PFSK-1 (cell line): ENCODE results near the gene DIP2B.

ENCODE experiments used
- FOXP2 ChIP-seq: optimal IDR thresholded peaks from 2 replicates; pipeline ENCODE3; 2011; ENCODE audit warnings: borderline replicate concordance, control low read depth, inconsistent platforms; ENCODE audit not compliant: insufficient read depth; ENCODE audit errors: extremely low read length, extremely low read depth
- POLR2AphosphoS5 ChIP-seq: IDR thresholded peaks from 2 replicates; pipeline ENCODE4 v1.6.1; 2012; ENCODE audit warnings: low read depth, mild to moderate bottlenecking, control low read depth, low read length, moderate library complexity
- SIN3A ChIP-seq: IDR thresholded peaks from 2 replicates; pipeline ENCODE4 v1.6.1; 2012; ENCODE audit warnings: mild to moderate bottlenecking, low read length, moderate library complexity, borderline replicate concordance; ENCODE audit not compliant: insufficient read depth
- TAF1 ChIP-seq: IDR thresholded peaks from 2 replicates; pipeline ENCODE4 v1.6.1; 2012; ENCODE audit warnings: low read length, control low read depth, borderline replicate concordance; ENCODE audit not compliant: insufficient read depth
- TF ChIP-seq, protein P1 (sequence below), 2 experiments: IDR thresholded peaks; 2 replicates each; pipeline versions ENCODE4 v1.6.1 to v1.8.0; 2011 to 2012; ENCODE audit warnings: low read depth in 2 of 2, low read length in 2 of 2, control low read depth in 1 of 2, inconsistent platforms in 1 of 2, mild to moderate bottlenecking in 1 of 2, moderate library complexity in 1 of 2; ENCODE audit not compliant: insufficient read depth in 1 of 2

Gene DIP2B

DNA sequence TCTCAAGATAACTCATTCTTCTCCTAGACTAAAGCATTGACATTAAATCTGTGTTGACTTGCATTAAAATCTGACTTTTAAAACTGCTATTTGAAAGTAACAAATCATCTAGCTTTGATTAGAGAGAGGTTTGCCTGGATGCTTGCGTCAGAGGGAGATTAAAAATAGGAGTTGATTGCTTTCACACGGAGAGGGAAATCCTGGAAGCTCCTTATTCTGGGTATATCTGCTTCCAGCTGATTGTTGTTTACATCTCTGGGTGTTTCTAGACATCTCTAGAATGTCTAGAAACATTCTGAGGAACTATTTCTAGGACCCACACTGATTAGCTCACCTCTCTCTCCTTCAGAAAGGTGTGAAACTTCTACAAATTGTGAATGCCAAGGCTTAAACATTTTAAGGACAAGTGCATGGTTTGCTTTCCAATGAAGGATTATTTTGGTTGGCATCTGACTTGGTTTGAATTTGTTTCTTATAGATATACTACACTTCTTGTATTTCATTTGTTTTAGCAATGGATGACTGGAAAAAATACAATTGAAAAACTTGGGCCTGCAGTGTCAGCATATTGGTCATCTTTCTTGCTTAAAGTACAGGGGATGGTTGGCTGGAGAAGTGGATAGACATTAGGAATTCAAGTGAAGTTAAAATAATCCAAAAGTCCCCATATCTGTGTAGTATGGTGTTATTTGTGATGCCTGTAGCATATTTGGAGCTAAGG, 2.1 kb downstream of the DIP2B start:
- TF ChIP-seq TAF1 = no peak

DNA sequence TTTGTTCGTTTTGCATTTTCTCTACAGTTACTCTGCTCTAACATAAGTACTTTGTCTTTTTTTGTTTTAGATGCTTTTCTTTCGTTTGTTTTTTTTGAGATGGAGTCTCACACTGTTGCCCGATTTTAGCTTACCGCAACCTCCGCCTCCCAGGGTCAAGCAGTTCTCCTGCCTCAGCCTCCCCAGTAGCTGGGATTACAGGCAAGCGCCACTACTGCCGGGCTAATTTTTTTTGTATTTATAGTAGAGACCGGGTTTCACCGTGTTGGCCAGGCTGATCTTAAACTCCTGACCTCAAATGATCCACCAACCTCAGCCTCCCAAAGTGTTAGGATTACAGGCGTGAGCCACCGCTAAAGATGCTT, 2.7 kb downstream of the DIP2B start:
- no peak for TF ChIP-seq FOXP2
- no peak for TF ChIP-seq SIN3A
- no peak for TF ChIP-seq POLR2AphosphoS5
- TF ChIP-seq TAF1 = no peak
- TF ChIP-seq, protein P1, sequence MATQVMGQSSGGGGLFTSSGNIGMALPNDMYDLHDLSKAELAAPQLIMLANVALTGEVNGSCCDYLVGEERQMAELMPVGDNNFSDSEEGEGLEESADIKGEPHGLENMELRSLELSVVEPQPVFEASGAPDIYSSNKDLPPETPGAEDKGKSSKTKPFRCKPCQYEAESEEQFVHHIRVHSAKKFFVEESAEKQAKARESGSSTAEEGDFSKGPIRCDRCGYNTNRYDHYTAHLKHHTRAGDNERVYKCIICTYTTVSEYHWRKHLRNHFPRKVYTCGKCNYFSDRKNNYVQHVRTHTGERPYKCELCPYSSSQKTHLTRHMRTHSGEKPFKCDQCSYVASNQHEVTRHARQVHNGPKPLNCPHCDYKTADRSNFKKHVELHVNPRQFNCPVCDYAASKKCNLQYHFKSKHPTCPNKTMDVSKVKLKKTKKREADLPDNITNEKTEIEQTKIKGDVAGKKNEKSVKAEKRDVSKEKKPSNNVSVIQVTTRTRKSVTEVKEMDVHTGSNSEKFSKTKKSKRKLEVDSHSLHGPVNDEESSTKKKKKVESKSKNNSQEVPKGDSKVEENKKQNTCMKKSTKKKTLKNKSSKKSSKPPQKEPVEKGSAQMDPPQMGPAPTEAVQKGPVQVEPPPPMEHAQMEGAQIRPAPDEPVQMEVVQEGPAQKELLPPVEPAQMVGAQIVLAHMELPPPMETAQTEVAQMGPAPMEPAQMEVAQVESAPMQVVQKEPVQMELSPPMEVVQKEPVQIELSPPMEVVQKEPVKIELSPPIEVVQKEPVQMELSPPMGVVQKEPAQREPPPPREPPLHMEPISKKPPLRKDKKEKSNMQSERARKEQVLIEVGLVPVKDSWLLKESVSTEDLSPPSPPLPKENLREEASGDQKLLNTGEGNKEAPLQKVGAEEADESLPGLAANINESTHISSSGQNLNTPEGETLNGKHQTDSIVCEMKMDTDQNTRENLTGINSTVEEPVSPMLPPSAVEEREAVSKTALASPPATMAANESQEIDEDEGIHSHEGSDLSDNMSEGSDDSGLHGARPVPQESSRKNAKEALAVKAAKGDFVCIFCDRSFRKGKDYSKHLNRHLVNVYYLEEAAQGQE (IDR thresholded peaks at IDR 0.05; ENCODE audit: insufficient read depth in 1 of 2, low read depth in 2 of 2, low read length in 2 of 2) = no peak

DNA sequence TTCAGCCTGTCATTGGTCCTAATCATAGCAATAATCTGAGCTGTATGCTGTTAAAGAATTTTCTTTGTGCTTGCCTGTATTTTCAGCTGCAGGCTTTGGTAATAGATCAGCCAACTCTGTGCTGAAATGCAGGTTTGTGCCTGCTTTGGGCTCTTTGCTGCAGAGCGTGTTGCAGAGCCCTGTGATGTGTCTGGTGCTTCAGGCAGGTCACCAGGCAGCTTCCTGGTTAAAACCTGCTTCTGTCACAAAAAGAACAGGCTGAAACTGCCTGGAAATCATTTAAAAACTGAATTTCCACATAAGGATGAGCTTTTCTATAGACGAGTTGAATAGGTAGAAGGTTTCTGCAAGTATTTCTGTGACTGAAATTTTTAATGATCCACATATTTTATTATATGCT, 3.1 kb downstream of the DIP2B start:
- TF ChIP-seq FOXP2 = no peak
- no peak for TF ChIP-seq TAF1
- TF ChIP-seq, protein P1 (IDR thresholded peaks at IDR 0.05; ENCODE audit: insufficient read depth in 1 of 2, low read depth in 2 of 2, low read length in 2 of 2) = no peak
- no peak for TF ChIP-seq SIN3A
- TF ChIP-seq POLR2AphosphoS5 = no peak

DNA sequence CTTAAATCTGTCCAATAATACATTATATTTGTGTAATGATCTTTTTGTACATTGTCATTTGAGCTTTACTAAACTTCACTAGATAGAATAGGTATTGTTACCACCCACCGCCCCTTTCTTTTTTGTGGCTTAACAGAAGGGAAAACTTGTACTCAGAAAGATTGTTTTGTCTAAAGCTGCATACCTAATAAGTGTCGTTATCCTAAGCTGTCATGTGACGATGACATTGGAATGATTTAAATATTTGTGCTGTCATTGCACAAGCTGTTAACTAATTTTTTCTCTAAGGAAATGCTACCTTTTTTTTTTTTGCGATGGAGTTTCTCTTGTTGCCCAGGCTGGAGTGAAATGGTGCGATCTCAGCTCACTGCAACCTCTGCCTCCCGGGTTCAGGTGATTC, 3.6 kb downstream of the DIP2B start:
- TF ChIP-seq POLR2AphosphoS5 (no peak), SIN3A (no peak), FOXP2 (no peak), TAF1 (no peak)
- TF ChIP-seq, protein P1 (IDR thresholded peaks at IDR 0.05; ENCODE audit: insufficient read depth in 1 of 2, low read depth in 2 of 2, low read length in 2 of 2) = no peak

DNA sequence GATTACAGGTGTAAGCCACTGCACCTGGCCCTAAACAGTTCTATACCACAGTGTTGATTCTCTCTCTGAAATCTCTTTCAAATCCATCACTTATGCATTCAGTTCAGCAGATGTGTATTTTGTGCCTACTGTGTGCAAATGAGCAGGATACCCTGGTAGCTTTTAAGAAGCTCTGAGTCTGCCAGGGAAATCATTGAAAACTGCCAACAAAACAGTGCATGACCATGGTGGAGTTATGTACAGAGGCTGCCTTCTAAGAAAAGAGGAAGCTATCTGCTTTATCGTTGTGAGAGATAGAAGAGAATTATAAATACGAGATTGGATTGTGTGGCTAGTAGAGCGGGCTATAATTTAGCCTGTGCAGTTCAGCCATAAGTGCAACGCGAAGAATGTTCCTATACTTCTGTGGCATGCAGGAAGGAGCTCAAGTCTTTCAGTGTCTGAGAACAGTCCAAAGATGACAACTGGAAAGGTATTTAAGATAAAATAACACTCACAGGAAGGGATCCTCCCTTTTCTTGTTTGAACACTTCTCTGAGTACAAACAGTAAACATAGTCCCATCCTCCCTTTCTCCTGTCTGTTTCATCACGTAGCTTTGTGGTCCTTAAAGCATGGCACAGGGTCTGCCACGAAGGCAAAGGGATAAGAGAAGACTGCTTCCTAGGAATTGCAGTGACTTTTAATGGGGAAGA, 4.3 kb downstream of the DIP2B start:
- TF ChIP-seq, protein P1 (IDR thresholded peaks at IDR 0.05; ENCODE audit: insufficient read depth in 1 of 2, low read depth in 2 of 2, low read length in 2 of 2) = no peak
- TF ChIP-seq FOXP2 = no peak
- no peak for TF ChIP-seq SIN3A
- no peak for TF ChIP-seq POLR2AphosphoS5
- TF ChIP-seq TAF1 = no peak
